NT2/D1 (cell line): ENCODE results near the gene ZCCHC10.

Source experiments
- SUZ12 ChIP-seq: IDR thresholded peaks from 2 replicates; pipeline ENCODE4 v1.6.1; 2011; ENCODE audit not compliant: insufficient read length, insufficient read depth; ENCODE audit errors: extremely low read depth
- YY1 ChIP-seq: IDR thresholded peaks from 2 replicates; pipeline ENCODE4 v1.6.1; 2011; ENCODE audit not compliant: insufficient read length, insufficient read depth
- ZNF274 ChIP-seq: IDR thresholded peaks from 2 replicates; pipeline ENCODE4 v1.6.1; 2011; ENCODE audit warnings: mild to moderate bottlenecking, low read depth, low read length

- no peak for TF ChIP-seq YY1
- TF ChIP-seq ZNF274: no peak
- no peak for TF ChIP-seq SUZ12
These were observed 8.9 kb upstream of the ZCCHC10 start for GRCh38 chr5:133035224-133035623.
